HG02763 (cell line): ENCODE measurements around the gene CHSY1.

Experiments used
- ATAC-seq: cut with Tn5 transposase; IDR thresholded peaks from one replicate; pipeline ENCODE4 v1.9.1; 2021; ENCODE audit warnings: mild to moderate bottlenecking, moderate library complexity; ENCODE audit not compliant: unreplicated experiment

The CHSY1 gene

GRCh38 chr15:101190092-101190595, 61.7 kb downstream of the CHSY1 start:
- no peak for ATAC-seq

GRCh38 chr15:101189409-101190091, 62.3 kb downstream of the CHSY1 start:
- no peak for ATAC-seq

GRCh38 chr15:101188637-101189408, 63.0 kb downstream of the CHSY1 start:
- ATAC-seq = no peak

- ATAC-seq = no peak
Measured at GRCh38 chr15:101187820-101188636, 63.8 kb downstream of the CHSY1 start.

GRCh38 chr15:101185770-101186169, 66.1 kb downstream of the CHSY1 start:
- ATAC-seq = no peak

- no peak for ATAC-seq
Measured at GRCh38 chr15:101185336-101185735, 66.5 kb downstream of the CHSY1 start.

- ATAC-seq = no peak
Measured at GRCh38 chr15:101184830-101185229, 67.0 kb downstream of the CHSY1 start.

- ATAC-seq = no peak
Measured at GRCh38 chr15:101183931-101184305, 67.9 kb downstream of the CHSY1 start.

- no peak for ATAC-seq
Measured at GRCh38 chr15:101183226-101183930, 68.5 kb downstream of the CHSY1 start.

- ATAC-seq = no peak
Measured at GRCh38 chr15:101182215-101182614, 69.6 kb downstream of the CHSY1 start.

- ATAC-seq = no peak
Measured at GRCh38 chr15:101181349-101181748, 70.5 kb downstream of the CHSY1 start.

GRCh38 chr15:101180620-101181307, 71.1 kb downstream of the CHSY1 start:
- ATAC-seq = no peak

GRCh38 chr15:101179341-101180153, 72.3 kb downstream of the CHSY1 start:
- ATAC-seq = no peak

- ATAC-seq = no peak
Measured at GRCh38 chr15:101178931-101179330, 72.9 kb downstream of the CHSY1 start.

GRCh38 chr15:101178479-101178878, 73.4 kb downstream of the CHSY1 start:
- ATAC-seq = no peak

GRCh38 chr15:101177866-101178265, 74.0 kb downstream of the CHSY1 start:
- no peak for ATAC-seq

- no peak for ATAC-seq
Measured at GRCh38 chr15:101176625-101177024, 75.2 kb downstream of the CHSY1 start.

GRCh38 chr15:101175401-101175800, 76.4 kb downstream of the CHSY1 start:
- no peak for ATAC-seq

- ATAC-seq = no peak
Measured at GRCh38 chr15:101174152-101174920, 77.5 kb downstream of the CHSY1 start.
